Measurements from ENCODE around the gene VDR.
A peak's percentile ranks its signal among the peaks of the same experiment; 100 is the strongest.

Gene VDR

DNA sequence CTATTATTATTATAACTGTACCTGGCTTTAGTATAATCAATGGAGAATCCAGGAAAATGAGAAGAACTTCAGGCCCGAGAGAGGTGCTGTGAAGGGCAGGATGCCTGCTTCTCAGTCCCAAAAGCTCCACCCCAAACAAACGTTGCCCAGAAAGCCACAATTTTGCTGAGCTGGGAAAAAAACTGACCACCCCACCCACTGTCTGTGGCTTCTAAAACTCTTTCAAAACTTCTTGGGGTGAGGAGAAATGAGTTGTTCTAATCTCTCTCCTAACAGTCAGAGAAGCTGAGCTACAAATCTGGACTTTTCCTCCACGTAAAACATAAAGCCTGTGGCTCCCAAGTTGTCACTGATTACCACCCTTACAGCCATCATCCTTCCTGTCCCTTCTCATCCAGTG, 13.4 kb downstream of the VDR start:
- no peak for DNase-seq

DNA sequence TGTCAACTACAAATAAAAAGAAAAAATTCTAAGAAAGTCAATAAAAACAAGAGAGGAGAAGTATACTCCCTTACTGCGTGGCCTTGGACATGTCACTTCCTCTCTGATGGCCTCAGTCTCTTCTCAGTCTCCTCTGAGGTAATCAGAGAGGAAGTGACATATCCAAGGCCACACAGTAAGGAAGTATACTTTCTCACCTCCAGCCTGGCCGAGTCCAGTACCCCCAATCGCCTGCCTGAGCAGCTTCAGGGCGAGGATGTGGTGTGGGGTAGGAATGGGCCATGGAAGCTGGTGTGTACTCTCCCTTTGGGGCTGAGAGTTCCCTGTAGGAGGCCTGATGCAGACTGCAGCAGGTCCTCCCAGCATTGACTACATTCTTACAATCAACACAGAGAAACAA, 15.8 kb downstream of the VDR start:
- peak; percentile 66 for DNase-seq

DNA sequence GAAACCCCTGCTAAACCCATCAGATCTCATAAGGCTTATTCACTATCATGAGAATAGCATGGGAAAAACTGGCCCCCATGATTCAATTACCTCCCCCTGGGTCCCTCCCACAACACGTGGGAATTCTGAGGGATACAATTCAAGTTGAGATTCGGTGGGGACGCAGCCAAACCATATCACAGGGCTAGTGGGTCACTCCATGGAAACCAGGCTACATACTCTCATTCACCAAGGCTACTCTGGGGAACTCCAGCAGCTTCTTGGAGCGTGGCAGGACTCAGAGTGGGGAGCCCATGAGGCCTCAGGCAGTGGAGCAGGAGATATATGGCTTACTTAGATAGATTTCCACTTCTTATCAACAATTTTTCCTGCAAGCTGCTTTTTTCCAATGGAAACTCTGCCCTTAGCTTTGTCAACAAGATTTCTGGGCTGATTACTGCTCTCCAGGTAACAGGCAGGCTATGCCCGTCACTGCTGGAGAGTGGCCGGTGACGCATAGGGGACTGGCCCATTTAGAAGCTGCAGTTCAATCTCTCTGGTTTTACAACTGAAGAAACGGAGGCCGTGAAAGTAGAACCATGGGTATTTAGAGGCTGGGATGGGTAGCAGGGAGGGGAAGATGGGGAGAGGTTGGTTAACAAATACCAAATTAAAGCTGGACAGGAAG, 16.5 kb downstream of the VDR start:
- DNase-seq = no peak

DNA sequence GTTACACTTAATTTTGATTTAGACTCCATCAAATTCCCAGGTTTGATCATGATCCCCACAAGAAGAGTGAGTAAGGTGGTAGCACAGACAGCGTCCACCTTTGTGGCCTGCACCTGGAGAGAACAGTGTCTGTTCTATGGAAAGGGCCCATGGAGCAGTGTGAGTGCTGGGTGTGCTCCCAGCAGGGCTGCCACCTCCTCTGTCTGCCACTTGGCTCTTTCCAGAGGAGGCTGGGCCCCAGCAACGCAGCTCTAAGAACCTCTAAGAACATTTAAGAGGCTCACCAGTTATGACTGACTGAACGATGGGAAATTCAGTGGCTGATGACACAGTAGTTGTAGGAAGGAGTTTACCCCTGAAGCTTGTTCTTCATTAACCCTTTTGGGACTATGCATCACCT, 17.3 kb downstream of the VDR start:
- no peak for DNase-seq

DNA sequence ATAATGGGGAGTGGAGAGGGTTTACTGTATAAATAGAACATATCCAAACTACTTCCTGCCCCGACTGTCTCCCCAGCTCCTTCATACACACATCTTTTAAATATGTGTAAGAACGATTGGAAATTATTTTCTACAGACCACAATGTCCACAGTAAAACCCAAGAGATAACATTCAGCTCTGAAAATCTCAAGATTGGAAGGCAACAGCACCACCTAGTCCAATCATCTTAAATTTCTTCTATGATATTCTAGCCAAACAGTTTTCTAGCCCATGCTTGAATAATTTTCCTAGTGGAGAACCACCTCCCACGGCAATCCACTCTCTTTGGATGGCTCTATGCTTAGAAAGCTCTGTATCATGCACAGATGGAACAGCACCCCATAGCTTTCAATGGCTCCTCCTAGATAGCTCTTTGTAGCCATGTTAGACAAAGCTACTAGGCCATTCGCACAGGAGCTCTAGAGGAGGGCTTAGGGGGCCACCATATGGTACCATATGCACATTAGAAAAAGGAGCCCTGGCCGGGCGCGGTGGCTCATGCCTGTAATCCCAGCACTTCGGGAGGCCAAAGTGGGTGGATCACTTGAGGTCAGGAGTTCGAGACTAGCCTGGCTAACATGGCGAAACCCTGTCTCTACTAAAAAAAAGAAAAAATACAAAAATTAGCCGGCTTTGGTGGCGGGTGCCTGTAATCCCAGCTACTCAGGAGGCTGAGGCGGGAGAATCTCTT, 18.1 kb downstream of the VDR start:
- no peak for DNase-seq

DNA sequence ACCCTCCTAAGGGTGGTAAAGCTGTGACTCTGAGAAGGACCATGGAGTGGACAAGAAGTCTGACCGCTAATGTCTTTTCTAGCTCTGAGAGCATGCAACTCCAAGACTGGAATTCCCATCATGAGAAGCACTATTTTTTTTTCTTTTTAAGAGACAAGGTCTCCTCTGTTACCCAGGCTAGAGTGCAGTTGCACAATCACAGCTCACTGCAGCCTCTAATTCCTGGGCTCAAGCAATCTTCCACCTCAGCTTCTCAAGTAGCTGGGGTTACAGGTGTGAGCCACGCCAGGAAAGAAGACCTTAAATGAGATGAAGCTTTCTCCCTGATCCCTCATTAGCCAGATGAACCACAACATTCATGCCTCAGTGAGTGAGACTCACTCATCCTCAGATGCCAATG, 19.2 kb downstream of the VDR start:
- DNase-seq = no peak

DNA sequence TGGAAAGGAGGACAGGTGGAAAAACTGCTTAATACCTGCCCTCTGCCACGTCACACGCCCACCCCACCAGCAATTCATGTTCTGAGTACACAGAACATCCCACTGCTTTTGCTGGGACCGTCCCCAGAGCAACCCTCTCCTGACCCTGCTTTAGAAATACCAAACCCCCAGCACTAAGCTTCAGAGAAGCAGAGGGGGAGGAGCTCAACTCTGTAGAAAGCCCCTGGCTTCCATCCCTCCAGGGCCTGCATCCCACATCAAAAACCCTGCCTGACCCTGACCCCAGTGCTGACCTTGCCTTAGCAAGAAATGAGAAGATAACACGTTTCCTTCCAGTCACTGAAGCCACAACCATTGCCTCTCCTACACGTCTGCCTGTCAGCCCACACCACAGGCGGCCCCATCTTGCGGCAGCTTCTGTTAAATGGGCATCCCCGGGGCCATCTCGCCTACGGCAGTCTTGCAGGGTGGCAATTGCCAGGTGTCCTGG, 19.7 kb downstream of the VDR start:
- DNase-seq = no peak

DNA sequence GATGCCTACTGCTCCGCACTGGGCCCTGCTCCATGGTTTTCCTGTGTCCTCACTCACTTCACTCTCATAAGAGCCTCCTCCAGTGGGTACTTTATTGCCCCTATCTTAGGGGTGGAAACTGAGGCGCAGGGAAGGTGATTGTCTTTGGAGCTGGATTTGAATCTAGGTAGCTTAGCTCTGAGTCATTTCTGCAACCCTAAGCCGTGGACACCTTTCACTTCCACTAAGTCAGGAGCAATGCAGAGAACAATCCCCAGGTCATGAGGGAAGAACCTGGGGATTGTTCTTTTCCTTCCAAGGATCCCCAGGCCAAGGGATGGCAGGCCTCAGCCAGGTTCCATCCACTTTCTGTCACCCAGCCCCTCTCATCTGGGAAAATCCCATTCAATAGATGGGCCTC, 20.3 kb downstream of the VDR start:
- DNase-seq = no peak

DNA sequence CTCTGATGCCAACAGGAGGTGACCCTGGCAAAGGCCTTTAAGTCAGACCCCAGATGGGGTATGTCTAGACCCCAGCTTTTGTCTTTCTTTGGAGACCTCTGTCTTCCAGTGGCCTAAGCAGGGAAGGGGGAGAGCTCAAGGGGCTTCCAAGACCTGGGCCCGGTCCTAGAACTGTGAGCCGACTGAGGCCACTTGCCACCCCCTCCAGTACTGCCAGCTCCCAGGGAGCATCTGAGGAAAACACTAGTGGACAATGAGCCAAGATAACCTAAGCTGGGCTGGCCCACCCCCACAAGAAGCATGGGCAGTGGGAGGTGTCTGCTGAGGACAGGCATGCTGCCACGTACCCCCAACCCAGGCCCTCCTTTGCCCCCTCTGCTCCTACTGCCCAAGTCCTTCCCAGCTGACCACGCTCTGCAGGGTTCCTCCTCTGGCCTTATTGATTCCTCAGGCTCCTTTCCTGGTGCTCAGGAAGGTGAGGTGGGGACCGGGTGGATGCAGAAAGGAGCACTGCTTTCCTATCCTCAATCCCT, 21.1 kb downstream of the VDR start:
- DNase-seq = no peak

DNA sequence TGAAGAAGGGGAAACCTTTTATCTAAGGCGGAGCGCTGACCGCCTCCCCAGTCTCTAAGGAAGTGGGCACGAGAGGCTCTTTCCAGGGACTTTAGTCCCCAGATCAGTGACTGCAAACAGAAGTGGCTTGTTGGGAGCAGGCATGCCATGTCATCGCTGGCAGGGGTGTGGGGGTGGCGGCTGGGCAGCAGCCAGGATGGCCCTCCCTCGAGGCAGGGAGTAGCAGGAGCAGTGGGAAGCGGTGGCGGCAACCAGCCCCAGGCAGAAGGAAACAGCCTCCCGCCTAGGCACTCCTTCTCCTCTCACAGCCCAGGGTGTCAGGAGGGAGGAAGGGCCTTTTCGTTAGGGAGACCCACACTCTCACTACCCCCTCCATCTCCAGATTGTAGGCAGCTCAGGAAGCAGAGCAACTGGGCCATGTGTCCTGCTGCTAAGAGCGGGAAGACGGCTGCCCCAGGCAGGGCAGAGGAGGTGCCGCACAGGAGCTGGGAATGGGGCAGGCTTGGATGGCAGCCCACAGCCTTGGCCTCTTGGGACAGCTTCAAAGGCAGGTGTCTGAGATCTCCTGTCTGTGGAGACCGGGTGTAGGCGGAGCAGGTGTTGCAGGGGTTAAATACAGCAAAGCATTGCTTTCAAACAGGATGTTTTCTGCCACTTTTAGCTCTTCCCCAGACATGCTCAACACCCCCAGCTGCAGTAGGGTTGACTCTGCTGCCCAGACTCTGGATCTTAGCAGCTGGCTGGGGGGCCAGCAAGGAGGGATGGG, 21.8 kb downstream of the VDR start:
- DNase-seq = peak; percentile 63

DNA sequence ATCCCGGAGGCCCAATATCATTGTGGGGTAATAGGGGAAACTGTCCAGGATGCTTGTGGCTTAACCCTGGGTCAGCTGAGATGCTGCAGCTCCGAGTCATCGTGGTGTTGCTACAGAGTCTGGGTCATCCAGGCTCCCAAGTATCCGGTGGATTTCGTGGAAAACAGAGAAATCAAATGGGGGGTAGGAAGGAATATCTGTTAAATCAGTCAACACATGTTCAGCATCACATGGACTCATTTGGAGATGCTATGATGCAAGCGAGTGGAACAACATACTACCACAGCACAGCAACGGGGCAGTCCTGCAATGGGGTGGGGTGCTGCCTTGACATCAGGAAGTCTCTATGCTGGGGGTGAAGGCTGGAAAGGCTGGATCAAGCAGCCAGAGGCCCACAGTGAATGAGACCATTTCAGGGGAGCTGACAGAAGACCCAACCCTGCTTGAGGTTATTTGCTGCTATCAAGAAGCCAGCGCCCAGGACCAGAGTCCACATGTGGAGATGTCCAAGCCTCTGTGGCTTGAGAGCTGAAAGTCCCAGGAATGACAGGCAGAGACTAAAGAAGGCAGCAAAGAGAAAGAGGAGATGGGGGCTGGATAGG, 22.9 kb downstream of the VDR start:
- no peak for DNase-seq

DNA sequence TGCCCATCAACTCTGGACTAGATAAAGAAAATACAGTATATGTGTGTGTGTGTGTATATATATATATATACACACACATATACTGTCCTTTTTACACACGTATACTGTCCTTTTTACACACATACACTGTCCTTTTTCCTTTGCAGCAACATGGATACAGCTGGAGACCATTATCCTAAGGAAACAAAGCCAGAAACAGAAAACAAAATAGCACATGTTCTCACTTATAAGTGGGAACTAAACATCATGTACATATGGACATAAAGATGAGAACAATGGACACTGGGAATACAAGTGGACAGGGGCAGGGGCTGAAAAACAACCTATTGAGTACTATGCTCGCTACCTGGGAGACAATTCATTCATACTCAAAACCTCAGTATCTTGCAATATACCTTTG, 23.7 kb downstream of the VDR start:
- DNase-seq = no peak

DNA sequence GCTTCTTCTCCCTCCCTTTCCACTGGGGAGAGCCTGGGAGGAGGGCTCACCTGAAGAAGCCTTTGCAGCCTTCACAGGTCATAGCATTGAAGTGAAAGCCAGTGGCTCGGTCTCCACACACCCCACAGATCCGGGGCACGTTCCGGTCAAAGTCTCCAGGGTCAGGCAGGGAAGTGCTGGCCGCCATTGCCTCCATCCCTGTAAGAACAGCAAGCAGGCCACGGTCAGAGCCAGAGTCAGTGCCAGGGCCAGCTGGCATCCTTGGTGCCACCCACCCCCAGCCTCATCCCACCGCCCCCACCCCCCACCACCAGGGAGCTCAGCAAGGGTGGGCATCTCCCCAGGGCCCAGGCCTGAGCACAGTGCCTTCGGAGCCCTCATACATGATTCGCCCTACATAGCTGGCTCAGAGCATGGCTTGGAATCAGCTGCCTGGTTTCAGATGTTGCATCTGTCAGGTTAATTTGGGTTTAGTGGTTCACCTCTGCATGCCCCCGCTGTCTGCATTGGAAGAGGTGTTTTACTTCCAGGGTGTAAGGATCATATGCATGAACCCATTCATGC, 25.8 kb downstream of the VDR start:
- no peak for DNase-seq

DNA sequence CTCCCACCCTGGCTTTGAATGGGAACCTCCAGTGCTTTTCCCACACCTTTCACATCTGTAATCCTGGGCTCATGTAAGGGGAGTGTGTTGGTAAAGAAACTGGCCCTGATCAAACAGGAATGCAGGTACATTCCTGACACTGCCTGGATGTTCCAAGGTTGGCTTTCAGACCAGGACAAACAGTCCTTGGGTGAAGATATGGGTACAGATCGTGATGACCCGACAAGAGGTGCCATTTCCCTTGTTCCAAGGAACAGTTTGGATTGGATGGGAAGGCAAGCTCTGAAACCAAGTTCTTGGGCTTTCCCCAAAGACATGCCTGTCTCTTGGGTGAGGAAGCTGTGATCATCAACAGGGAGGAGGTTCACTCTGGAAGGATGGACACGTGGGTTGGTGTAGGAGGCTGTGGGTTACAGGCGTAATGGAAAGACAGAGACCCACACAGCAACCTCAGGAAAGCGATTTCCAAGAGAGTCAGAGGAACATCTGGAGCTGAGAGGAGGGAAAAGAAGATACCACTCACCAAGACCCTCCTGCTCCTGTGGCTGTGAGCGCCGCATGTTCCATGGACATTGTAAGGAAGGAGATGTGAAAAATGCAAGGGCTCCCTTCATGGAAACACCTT, 26.4 kb downstream of the VDR start:
- DNase-seq = no peak

DNA sequence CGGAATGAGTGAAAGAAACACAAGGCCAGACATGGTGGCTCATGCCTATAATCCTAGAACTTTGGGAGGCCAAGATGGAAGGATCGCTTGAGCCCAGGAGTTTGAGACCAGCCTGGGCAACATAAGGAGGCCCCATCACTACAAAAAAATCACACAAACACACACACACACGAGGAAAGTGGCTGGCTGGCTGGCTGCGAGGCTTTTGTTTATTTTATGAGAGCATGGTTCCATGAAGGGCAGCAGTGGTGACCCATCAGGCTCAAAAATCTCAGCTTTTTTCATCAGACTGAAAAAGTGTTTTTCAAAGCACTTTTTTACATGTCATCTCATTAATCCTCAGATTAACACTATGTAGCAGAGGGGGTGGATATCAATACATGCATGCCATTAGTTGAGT, 27.7 kb downstream of the VDR start:
- DNase-seq = no peak

DNA sequence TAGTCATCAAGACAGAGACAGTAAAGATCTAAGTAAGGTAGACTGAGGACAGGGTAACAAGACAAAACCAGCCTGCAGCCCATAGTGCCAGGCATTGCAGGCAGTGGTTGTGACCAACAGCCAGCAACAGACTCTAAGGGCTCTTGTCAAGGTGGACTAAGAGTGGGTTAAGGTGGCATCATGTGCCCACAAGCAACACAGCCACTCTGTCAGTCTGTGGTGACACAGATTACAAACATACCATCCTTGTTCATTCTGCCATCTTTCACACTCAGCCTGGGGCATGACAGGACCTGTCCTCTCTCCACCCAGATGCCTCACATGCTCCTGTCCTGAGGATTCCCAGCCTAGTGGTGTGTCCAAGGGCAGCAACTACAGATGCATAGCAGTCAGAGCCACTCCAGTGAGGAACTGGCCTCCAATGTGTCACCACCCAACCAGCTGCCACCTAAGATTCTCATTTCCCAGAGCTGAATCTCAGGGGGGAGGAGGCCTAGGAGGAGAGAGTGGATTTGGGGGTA, 28.3 kb downstream of the VDR start:
- DNase-seq = no peak

DNA sequence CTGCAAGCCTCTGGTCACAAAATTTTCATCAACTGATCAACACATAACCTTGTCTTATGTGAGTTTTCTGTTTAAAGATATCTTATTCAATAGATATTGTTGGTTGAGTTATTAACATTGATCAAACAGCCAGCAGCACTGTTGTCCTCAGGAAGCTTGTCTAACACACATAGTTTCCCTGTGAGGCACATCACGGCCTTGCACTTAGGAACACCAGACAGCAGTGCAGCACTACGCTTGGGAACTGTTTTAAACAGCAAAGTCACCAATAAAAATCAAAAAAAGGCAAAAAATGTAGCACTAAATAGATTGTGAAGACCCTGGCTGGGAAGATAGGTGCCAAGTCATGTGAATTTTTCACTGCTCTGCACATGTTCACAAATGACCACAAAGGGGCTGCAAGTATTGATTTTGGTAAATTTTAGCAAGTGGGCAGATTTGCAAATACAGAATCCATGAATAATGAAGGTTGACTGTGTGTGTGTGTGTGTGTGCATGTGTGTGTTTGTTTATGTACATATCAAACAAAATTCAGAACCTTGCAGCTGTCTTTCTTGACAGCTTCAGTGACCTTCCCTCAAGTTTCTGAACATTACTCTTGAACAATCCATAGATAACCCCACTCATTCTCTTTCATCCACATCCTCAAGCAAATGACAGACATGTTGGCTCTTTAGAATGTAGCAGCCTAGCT, 28.9 kb downstream of the VDR start:
- DNase-seq = no peak

DNA sequence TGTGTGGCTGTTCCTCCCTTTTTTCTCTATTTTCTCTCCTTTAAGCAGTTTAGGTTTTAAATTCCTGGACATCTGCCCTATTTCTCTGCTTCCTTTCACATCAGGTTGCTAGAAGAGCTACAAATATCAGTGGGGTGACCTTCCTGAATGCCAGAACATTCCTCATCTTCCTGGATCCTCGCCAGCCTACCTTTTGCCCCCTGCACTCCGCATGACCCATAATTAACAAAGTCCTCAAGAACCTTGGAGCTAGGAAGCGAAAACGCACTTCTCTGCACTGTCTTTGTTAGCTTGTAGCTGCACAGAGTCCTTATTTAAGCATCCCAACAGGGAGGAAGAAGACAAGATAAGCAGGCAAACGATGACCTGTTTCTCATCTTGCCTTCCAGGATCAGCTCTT, 30.5 kb downstream of the VDR start:
- DNase-seq = no peak

DNA sequence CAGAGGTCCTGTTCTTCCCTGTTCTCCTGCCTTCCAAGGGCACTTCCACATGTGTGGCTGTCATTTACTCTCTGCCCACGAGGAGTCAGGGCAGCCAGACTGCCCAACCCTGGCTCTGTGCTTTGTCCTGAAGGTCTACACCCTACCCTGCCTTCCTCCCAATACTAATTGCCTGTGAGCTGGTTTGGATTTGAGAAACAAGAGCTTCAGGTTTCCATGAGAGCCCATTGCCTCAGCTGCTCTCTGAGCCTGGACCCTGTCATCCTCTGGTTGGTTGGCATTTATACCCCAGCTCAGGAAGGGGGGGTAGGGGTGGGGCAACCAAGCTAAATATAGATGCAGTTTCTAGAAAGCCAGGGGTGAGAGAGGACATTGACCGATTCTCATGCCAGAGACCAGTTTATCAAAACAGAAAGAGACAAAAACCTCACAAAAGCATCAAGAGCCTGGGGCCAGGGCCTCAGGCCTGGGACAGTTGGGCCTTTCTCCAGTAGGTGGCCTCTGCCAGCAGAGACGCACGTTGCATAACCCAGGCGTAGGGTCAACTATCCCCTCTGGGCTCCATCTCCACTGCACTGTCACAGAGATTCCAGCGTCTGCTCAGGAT, 34.5 kb downstream of the VDR start:
- peak; percentile 56 for DNase-seq

DNA sequence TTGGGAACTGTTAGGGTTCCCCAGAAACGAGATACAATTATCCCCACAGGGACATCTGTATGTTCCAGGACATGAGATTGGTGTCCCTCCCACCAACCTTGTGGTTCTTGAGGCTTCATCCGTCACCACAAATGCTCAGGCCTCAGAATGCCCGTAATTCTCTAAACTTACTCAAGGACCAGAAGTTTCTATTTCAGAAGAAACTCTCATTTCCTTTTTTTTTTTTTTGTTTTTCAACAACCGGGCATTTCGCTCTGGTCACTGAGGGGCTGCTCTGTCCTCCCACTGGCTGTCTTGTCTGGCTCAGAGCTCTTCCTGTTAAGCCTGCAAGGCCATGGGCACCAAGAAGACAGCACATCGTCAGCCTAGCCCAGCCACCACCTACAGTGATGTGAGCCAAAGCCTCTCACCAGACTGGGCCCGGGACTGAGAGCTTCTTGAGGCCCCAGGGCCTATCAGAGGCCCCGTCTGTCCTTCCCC, 36.2 kb downstream of the VDR start:
- peak; percentile 69 for DNase-seq

DNA sequence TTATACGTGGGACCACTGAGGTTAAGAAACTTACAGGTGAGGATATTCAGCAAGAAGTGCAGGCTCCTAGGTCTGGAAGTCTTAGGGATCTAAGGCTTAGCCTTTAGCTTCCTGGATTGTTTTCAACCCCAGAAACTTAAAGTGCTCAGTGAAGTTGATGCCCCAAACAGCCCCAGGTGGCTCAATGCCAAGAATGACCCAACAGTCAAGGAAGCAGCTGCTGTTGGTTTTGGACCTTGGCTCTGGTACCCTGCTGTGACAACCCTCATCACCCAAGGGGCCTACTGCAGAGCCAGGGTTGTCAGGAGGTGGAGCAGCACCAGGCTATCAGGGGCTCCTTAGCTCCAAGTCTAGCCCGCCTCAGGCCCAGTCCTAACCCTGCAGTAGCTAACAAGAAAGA, 36.8 kb downstream of the VDR start:
- DNase-seq = no peak

Measured in hematopoietic multipotent progenitor cell treated with erythropoietin and hydrocortisone succinate and interleukin-3 and kit ligand, for 4 days (in vitro differentiated cells).